Chondrocyte (in vitro differentiated cells): Measurements from ENCODE around the gene MOV10. TPM values are rescaled to one million over a fixed set of nuclear protein-coding genes. Genes with fewer than 3 reads are reported as not detected.

Experiments used
- DNase-seq: peaks from one replicate; pipeline ENCODE4 v3.0.0; 2021; ENCODE audit warnings: mixed read lengths, low spot score
- H3K27ac Mint-ChIP-seq: one replicate; pipeline ENCODE4 v1.8.0; 2021; ENCODE audit warnings: mild to moderate bottlenecking, moderate library complexity, mixed read lengths; ENCODE audit not compliant: unreplicated experiment
- H3K27me3 Mint-ChIP-seq: 2 replicates; pipeline ENCODE4 v1.8.0; 2021; ENCODE audit warnings: low read depth, mixed read lengths
- H3K36me3 Mint-ChIP-seq: 2 replicates; pipeline ENCODE4 v1.8.0; 2021; ENCODE audit warnings: low read depth, mixed read lengths
- H3K4me1 Mint-ChIP-seq: 2 replicates; pipeline ENCODE4 v1.8.0; 2021; ENCODE audit warnings: low read depth, mild to moderate bottlenecking, mixed read lengths
- H3K4me3 Mint-ChIP-seq: one replicate; pipeline ENCODE4 v1.8.0; 2021; ENCODE audit warnings: mild to moderate bottlenecking, moderate library complexity, mixed read lengths; ENCODE audit not compliant: unreplicated experiment
- H3K9me3 Mint-ChIP-seq: 2 replicates; pipeline ENCODE4 v1.8.0; 2021; ENCODE audit warnings: low read depth, mixed read lengths
- total RNA-seq: library from RNA; stranded (reverse); gene quantifications from 3 replicates; pipeline ENCODE4 v1.2.1, GENCODE V29; 2021
- TF ChIP-seq, protein P1 (sequence below): fragments of 200-600 bp; sonication (generic); IDR thresholded peaks from 2 replicates; pipeline ENCODE4 v1.5.0; 2021; ENCODE audit warnings: antibody characterized with exemption, mild to moderate bottlenecking, moderate library complexity

The MOV10 gene
- total RNA-seq, 1 donor from 2014 or later, result 45.9 TPM

DNA sequence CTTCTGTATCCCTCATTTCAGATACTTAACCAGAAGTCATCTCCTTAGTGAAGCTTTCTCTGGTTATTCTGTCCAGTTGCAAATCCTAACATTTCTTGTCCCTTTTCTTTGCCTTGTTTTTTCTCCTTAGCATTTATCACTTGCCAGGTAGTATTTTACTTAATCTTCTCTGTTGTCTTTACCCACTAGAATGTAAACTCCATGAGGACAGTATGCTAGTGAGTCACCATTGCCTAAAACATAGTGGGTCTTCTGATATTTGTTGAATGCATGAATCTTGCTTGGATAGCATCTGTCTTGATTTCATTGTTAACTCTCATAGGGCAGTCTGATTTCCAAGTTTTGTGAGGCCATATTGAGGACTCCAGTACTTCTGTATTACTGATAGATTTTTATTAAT, 45.2 kb upstream of the MOV10 start:
- TF ChIP-seq, protein P1, sequence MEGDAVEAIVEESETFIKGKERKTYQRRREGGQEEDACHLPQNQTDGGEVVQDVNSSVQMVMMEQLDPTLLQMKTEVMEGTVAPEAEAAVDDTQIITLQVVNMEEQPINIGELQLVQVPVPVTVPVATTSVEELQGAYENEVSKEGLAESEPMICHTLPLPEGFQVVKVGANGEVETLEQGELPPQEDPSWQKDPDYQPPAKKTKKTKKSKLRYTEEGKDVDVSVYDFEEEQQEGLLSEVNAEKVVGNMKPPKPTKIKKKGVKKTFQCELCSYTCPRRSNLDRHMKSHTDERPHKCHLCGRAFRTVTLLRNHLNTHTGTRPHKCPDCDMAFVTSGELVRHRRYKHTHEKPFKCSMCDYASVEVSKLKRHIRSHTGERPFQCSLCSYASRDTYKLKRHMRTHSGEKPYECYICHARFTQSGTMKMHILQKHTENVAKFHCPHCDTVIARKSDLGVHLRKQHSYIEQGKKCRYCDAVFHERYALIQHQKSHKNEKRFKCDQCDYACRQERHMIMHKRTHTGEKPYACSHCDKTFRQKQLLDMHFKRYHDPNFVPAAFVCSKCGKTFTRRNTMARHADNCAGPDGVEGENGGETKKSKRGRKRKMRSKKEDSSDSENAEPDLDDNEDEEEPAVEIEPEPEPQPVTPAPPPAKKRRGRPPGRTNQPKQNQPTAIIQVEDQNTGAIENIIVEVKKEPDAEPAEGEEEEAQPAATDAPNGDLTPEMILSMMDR, result no peak
- no peak for DNase-seq
- H3K9me3 Mint-ChIP-seq, result peaks cover 3% of the 10 kb centered on the region
- no peaks in the 10 kb centered on the region for H3K27me3 Mint-ChIP-seq
- peaks cover 66% of the 10 kb centered on the region for H3K4me1 Mint-ChIP-seq
- H3K36me3 Mint-ChIP-seq, result peaks cover 4% of the 10 kb centered on the region
- H3K27ac Mint-ChIP-seq, result no peak overlapping the region
- no peak overlapping the region for H3K4me3 Mint-ChIP-seq

DNA sequence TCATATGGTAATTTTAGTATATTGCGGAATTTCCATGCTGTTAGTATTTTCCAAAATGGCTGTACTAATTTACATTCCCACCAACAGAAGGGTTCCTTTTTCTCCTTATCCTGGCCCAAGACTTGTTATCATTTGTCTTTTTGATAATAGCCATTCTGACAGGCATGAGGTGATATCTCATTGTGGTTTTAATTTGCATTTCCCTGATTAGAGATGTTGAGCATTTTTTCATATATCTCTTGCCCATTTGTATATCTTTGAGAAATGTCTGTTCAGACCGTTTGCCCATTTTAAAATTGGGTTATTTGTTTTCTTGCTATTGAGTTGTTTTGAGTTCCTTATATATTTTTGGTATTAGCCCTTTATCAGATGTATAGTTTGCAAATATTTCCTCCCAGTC, 40.8 kb upstream of the MOV10 start:
- H3K27me3 Mint-ChIP-seq, result no peaks in the 10 kb centered on the region
- peaks cover 3% of the 10 kb centered on the region for H3K9me3 Mint-ChIP-seq
- peaks cover 1% of the 10 kb centered on the region for H3K36me3 Mint-ChIP-seq
- peak overlapping the region; percentile 83 for H3K27ac Mint-ChIP-seq
- H3K4me1 Mint-ChIP-seq, result peaks cover 69% of the 10 kb centered on the region
- DNase-seq, result no peak
- H3K4me3 Mint-ChIP-seq, result no peak overlapping the region
- TF ChIP-seq, protein P1, result no peak

DNA sequence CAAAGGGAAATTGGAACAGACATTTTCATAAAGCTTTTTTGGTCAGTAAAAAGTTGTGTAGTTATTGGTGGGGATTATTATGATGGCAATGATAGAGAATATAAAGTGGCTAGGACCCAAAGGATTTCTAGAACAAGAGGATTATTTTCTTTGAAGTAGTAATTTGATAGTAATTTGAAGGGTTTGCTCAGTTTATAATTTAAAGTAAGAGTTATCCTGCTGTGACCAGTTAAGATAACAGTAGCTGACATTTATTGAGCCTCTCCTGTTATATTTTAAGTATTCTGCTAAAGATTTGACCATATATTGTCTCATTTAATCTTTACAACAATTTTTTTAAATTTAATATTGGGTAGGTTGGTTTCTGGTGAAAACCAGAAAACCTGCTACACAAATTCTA, 40.1 kb upstream of the MOV10 start:
- DNase-seq, result no peak
- no peak overlapping the region for H3K4me3 Mint-ChIP-seq
- peak overlapping the region; percentile 83 for H3K27ac Mint-ChIP-seq
- H3K9me3 Mint-ChIP-seq, result peaks cover 3% of the 10 kb centered on the region
- H3K4me1 Mint-ChIP-seq, result peaks cover 63% of the 10 kb centered on the region
- H3K27me3 Mint-ChIP-seq, result no peaks in the 10 kb centered on the region
- H3K36me3 Mint-ChIP-seq, result peaks cover 1% of the 10 kb centered on the region
- TF ChIP-seq, protein P1, result no peak

DNA sequence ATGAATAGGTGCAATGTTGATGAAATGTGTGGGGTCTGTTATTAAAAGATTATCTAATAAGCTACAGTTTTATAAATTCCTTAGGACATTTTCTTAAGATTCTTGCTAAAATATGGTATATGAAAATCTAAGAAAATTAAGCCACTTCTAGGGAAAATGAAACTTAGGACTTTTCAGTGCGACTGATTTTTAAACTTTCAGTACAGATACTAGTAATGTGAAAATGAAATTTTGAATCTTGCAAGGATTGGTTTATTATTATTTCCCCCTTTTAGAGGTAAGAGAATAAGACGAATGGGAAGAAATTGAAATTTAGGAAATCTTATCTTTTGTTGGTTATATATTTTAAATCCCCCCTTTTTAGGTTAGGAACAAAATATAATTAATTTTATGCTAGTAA, 38.4 kb upstream of the MOV10 start:
- Mint-ChIP-seq H3K4me3 (no peak overlapping the region), H3K36me3 (no peaks in the 10 kb centered on the region), H3K4me1 (peaks cover 57% of the 10 kb centered on the region), H3K9me3 (peaks cover 3% of the 10 kb centered on the region), H3K27me3 (no peaks in the 10 kb centered on the region), H3K27ac (peak overlapping the region; percentile 61)
- DNase-seq, result no peak
- TF ChIP-seq, protein P1, result no peak

DNA sequence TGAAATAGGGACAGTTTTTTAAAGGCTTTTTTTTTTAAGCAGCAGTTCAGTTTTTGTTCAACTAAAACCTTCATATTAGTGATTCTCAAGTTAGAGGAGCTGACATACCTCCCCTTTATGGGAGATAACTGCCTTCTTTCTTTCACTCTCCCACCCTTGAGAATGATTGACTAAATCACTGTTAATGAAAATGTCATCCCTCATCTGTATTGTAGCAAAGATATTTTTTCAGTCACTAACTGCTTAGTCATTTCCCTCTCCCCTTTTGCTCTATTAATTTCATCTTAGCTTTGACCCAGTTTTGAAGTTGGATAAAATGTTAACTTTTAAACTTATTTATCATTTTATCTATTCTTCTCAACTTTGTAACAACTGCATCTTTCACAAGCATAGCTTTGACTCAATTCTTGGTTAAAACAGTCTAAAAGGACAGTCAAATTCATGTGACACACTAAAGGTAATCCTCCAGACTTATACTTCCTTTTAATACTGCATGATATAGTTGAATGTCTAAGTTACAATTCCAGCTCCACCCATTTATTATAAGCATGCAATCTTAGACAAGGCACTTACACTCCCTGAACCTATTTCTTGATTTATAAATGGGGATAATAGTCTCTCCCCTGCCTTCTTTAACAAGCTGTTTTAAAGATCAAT, 37.7 kb upstream of the MOV10 start:
- no peak for DNase-seq
- Mint-ChIP-seq H3K36me3 (no peaks in the 10 kb centered on the region), H3K9me3 (peaks cover 3% of the 10 kb centered on the region), H3K27ac (peak overlapping the region; percentile 90), H3K4me3 (no peak overlapping the region), H3K4me1 (peaks cover 52% of the 10 kb centered on the region), H3K27me3 (no peaks in the 10 kb centered on the region)
- TF ChIP-seq, protein P1, result no peak
